Amniotic stem cell (primary cell): ENCODE data around the gene KRTAP4-7.
"Not testable (repeated sequence)": the region's sequence is repeated elsewhere in the genome, so short reads cannot be mapped to it uniquely, and the experiment has no call there.

Experiments used
- DNase-seq: peaks from one replicate; lab custom pipeline; 2025; lab: John Stamatoyannopoulos, UW

The KRTAP4-7 gene

GRCh38 chr17:41065016-41065689 lies 18.8 kb upstream of the KRTAP4-7 start:
- DNase-seq: not testable (repeated sequence)

- DNase-seq: no peak
These were observed 17.9 kb upstream of the KRTAP4-7 start, which contains the start of gene KRTAP2-4 for GRCh38 chr17:41065829-41066624. KRTAP2-4 (minus strand) TSS chr17:41065879; CDS start chr17:41065845, 34 bp downstream.

GRCh38 chr17:41067281-41067680 lies 16.7 kb upstream of the KRTAP4-7 start:
- DNase-seq: no peak

GRCh38 chr17:41069031-41069430 lies 14.9 kb upstream of the KRTAP4-7 start:
- DNase-seq: no peak

- DNase-seq: no peak
These were observed 12.2 kb upstream of the KRTAP4-7 start for GRCh38 chr17:41071606-41072360.

- no peak for DNase-seq
These were observed 10.3 kb upstream of the KRTAP4-7 start for GRCh38 chr17:41073676-41074075.

GRCh38 chr17:41076788-41077187 lies 7.2 kb upstream of the KRTAP4-7 start:
- no peak for DNase-seq

GRCh38 chr17:41082626-41083025 lies 1.3 kb upstream of the KRTAP4-7 start:
- peak; percentile 45 for DNase-seq

- not testable (repeated sequence) for DNase-seq
These were observed 523 bp upstream of the KRTAP4-7 start for GRCh38 chr17:41083427-41083826.

GRCh38 chr17:41088760-41089352 lies 4.9 kb downstream of the KRTAP4-7 start:
- DNase-seq: not testable (repeated sequence)

- DNase-seq: no peak
These were observed 12.1 kb downstream of the KRTAP4-7 start for GRCh38 chr17:41096055-41096454.

- DNase-seq: no peak
These were observed 14.1 kb downstream of the KRTAP4-7 start, which contains the start of gene KRTAP4-8 for GRCh38 chr17:41098042-41098441. KRTAP4-8 (minus strand) TSS chr17:41098142; CDS start chr17:41098084, 58 bp downstream.

GRCh38 chr17:41098481-41098880 lies 14.5 kb downstream of the KRTAP4-7 start:
- peak; percentile 47 for DNase-seq

- peak; percentile 86 for DNase-seq
These were observed 15.9 kb downstream of the KRTAP4-7 start for GRCh38 chr17:41099682-41100480.

- no peak for DNase-seq
These were observed 17.8 kb downstream of the KRTAP4-7 start, which contains the start of gene KRTAP4-16 for GRCh38 chr17:41101586-41102259. KRTAP4-16 (minus strand) TSS chr17:41102209; CDS start chr17:41102209, 0 bp downstream.

- no peak for DNase-seq
These were observed 19.9 kb downstream of the KRTAP4-7 start for GRCh38 chr17:41103896-41104295.

GRCh38 chr17:41104386-41105038 lies 20.6 kb downstream of the KRTAP4-7 start:
- not testable (repeated sequence) for DNase-seq

- not testable (repeated sequence) for DNase-seq
These were observed 21.4 kb downstream of the KRTAP4-7 start, which contains the start of gene KRTAP4-9 for GRCh38 chr17:41105347-41105746. KRTAP4-9 (plus strand) TSS chr17:41105389; CDS start chr17:41105389, 0 bp downstream.

- no peak for DNase-seq
These were observed 24.0 kb downstream of the KRTAP4-7 start for GRCh38 chr17:41107941-41108450.
